WTC11 (cell line): ENCODE data around the gene MGAT3.

Source experiments
- CTCF ChIP-seq: fragments of 200-600 bp; IDR thresholded peaks from 2 replicates; pipeline ENCODE4 v1.8.0; 2022; ENCODE audit warnings: antibody characterized with exemption
- ESRRA ChIP-seq: sonication (generic); formaldehyde crosslinking; IDR thresholded peaks from 2 replicates; pipeline ENCODE4 v1.8.1; 2022; ENCODE audit warnings: mild to moderate bottlenecking, missing genetic modification reagents, borderline replicate concordance
- TF ChIP-seq, protein P1 (sequence below): sonication (generic); formaldehyde crosslinking; IDR thresholded peaks from 2 replicates; pipeline ENCODE4 v1.8.1; 2023; ENCODE audit warnings: mild to moderate bottlenecking, missing genetic modification reagents

DNA sequence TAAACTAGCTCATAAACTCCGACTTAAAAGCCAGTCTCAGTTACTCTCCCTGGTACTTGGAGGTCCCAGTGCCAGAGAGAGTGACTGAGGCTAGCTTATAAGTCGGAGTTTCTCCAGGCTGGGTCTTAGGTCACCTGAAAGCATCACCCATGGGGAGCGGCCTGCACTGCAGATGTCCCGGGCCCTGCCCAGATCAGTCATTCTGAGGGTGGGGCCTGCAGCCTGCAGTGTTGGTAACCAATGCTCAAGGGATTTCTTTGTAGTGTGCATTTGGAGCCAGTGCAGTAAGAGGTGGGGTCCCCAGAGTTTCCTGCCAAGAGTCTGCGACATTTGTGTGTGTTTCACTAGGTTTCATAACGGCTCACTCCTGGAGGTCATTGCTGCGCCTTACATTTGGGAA is 42.4 kb upstream of the MGAT3 start:
- TF ChIP-seq, protein P1, sequence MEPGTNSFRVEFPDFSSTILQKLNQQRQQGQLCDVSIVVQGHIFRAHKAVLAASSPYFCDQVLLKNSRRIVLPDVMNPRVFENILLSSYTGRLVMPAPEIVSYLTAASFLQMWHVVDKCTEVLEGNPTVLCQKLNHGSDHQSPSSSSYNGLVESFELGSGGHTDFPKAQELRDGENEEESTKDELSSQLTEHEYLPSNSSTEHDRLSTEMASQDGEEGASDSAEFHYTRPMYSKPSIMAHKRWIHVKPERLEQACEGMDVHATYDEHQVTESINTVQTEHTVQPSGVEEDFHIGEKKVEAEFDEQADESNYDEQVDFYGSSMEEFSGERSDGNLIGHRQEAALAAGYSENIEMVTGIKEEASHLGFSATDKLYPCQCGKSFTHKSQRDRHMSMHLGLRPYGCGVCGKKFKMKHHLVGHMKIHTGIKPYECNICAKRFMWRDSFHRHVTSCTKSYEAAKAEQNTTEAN (CRISPR knock-in tag) = no peak
- TF ChIP-seq ESRRA = no peak
- TF ChIP-seq CTCF = no peak
